ENCODE results near the gene CD109. TPM values are rescaled to one million over a fixed set of nuclear protein-coding genes. Genes with fewer than 3 reads are reported as not detected.
A peak's percentile ranks its signal among the peaks of the same experiment; 100 is the strongest.
"Not testable (repeated sequence)": the region's sequence is repeated elsewhere in the genome, so short reads cannot be mapped to it uniquely, and the experiment has no call there.

CD109 gene
- total and polyA plus RNA-seq, 10 donors: 0.17 to 6.9 (median 3.8) TPM

DNA sequence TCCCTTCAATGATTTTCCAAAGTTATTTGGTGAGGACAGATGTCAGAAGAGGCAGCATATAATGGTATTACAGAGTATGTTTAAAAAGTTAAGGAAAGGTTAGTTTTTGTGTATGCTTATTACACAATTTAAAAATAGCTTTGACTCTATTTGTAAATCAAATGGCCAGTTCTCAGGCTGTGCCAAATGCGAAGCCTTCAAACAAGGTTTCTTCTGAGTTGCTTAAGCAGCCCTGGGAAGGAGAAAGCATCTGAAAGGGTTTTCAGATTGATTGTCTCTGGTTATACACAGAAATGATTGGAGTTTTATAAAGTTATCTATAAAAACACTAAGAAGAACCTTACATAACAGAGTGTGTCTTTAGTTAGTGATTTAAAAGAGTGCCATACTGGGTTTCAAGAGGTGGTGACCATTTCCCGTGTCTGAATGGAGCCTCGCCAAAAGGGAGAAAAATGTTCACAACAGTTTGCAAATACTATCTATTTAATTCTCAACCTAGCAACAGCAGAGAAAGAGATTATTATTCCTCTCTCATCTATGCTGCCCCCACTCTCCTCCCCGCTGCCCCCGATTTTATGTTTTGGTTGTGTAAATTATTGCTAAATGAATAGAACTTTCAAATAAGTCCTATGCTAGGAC is 16.7 kb downstream of the CD109 start:
- H3K27me3 ChIP-seq (replicated peaks in 1 of 7): no peaks in the 10 kb centered on the region
- H3K4me1 ChIP-seq: peaks cover 0 to 15% (median 0%) of the 10 kb centered on the region in 6 donors
- TF ChIP-seq, protein P1, sequence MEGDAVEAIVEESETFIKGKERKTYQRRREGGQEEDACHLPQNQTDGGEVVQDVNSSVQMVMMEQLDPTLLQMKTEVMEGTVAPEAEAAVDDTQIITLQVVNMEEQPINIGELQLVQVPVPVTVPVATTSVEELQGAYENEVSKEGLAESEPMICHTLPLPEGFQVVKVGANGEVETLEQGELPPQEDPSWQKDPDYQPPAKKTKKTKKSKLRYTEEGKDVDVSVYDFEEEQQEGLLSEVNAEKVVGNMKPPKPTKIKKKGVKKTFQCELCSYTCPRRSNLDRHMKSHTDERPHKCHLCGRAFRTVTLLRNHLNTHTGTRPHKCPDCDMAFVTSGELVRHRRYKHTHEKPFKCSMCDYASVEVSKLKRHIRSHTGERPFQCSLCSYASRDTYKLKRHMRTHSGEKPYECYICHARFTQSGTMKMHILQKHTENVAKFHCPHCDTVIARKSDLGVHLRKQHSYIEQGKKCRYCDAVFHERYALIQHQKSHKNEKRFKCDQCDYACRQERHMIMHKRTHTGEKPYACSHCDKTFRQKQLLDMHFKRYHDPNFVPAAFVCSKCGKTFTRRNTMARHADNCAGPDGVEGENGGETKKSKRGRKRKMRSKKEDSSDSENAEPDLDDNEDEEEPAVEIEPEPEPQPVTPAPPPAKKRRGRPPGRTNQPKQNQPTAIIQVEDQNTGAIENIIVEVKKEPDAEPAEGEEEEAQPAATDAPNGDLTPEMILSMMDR (IDR thresholded peaks at IDR 0.05 in 8 of 11, conservative IDR thresholded peaks at IDR 0.05 in 3 of 11): no peak
- TF ChIP-seq POLR2A (IDR thresholded peaks at IDR 0.05) (no peak), POLR2AphosphoS5 (IDR thresholded peaks at IDR 0.05) (no peak)
- H3K9me3 ChIP-seq: no peaks in the 10 kb centered on the region
- WGBS, 5 donors: 82 to 93% (median 90%) methylated on average over 5 of the region's 5 CpGs
- H3K4me3 ChIP-seq: no peak overlapping the region
- intact Hi-C loops (cut with DNase I; ENCODE audit: low total_unique reads): no loop called here
- H3K36me3 ChIP-seq: no peaks in the 10 kb centered on the region
- no peak overlapping the region for H3K27ac ChIP-seq
- DNase-seq: no peak

DNA sequence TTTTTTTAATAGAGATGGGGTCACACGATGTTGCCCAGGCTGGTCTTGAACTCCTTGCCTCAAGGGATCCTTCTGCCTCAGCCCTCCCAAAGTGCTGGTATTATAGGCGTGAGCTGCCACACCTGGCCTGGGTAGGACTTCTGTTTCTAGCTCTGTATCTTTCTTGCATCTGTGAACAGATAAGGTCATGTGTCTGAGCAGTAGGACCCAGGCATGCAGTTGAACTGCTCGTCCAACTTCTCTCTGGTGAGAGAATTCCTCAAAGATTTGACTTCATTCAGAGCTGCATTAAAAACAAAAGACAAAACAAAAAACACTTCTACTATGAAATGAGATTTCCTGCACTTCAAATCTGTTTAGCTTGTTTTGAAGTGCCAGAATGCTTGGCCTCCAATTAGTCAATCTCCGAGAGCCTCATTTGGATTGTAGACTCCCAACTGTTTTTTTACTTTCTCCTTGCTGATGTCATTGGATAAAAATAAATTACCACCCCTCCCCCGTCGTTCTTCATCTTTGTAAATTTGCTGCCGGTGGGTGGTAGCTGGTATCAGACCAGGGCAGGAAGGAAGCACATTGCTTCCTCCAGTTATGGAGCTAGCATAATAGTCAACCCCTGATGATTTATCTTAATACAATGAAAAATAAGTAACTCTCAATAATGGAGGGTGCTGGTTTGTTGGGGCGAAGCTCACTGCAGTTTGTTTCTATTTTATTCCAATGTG is 17.6 kb downstream of the CD109 start:
- H3K36me3 ChIP-seq: no peaks in the 10 kb centered on the region
- no peaks in the 10 kb centered on the region for H3K9me3 ChIP-seq
- DNase-seq: no peak
- no peak overlapping the region for H3K4me3 ChIP-seq
- 22 to 37% (median 26%) methylated on average over 8 of the region's 8 CpGs for WGBS, 5 donors
- intact Hi-C loops (cut with DNase I; ENCODE audit: low total_unique reads): no loop called here
- H3K4me1 ChIP-seq: peaks cover 0 to 15% (median 0%) of the 10 kb centered on the region in 6 donors
- no peak for TF ChIP-seq POLR2A (IDR thresholded peaks at IDR 0.05)
- no peak for TF ChIP-seq POLR2AphosphoS5 (IDR thresholded peaks at IDR 0.05)
- TF ChIP-seq, protein P1 (IDR thresholded peaks at IDR 0.05 in 8 of 11, conservative IDR thresholded peaks at IDR 0.05 in 3 of 11): no peak
- no peaks in the 10 kb centered on the region for H3K27me3 ChIP-seq (replicated peaks in 1 of 7)
- peak overlapping the region in 6 of 8 donors; percentile 33 to 58 (median 45) for H3K27ac ChIP-seq

- H3K27ac ChIP-seq; H3K36me3 ChIP-seq; H3K27me3 ChIP-seq (replicated peaks in 1 of 7); DNase-seq; H3K9me3 ChIP-seq; intact Hi-C loops (cut with DNase I; ENCODE audit: low total_unique reads); H3K4me3 ChIP-seq: not testable (repeated sequence)
- H3K4me1 ChIP-seq: peaks cover 0 to 15% (median 0%) of the 10 kb centered on the region in 6 donors
- 84 to 93% (median 91%) methylated on average over 5 of the region's 5 CpGs for WGBS, 5 donors
Measured at GRCh38 chr6:73715111-73715508, 19.1 kb downstream of the CD109 start.

DNA sequence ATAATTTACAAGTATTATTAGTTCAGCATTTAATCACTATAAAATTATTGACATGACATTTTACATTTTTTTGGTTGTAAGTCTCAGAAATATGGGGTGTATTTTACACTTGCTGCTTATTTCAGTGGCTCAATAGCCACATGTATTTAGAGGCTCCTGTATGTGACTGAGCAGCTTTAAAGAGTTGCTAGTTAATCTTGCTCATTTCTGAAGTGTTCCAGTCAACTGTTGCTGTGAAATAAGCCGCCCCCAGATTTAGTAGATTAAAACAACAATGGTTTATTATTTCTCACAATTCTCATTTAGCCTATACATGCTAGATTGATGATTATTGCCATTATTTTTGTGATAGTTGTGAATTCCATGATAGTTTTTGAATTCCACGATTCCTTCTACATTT is 23.0 kb downstream of the CD109 start:
- intact Hi-C loops (cut with DNase I; ENCODE audit: low total_unique reads): no loop called here
- TF ChIP-seq POLR2A (IDR thresholded peaks at IDR 0.05) (no peak), POLR2AphosphoS5 (IDR thresholded peaks at IDR 0.05) (no peak)
- TF ChIP-seq, protein P1 (IDR thresholded peaks at IDR 0.05 in 8 of 11, conservative IDR thresholded peaks at IDR 0.05 in 3 of 11): no peak

More for the DNA sequence above, 23.0 kb downstream of the CD109 start:
- no peak overlapping the region for H3K27ac ChIP-seq
- DNase-seq: no peak
- WGBS, 5 donors: 82 to 89% (median 87%) methylated on average over 2 of the region's 2 CpGs
- no peaks in the 10 kb centered on the region for H3K9me3 ChIP-seq
- H3K4me3 ChIP-seq: no peak overlapping the region
- H3K27me3 ChIP-seq (replicated peaks in 1 of 7): no peaks in the 10 kb centered on the region
- peaks cover 0 to 4% (median 0%) of the 10 kb centered on the region in 6 donors for H3K4me1 ChIP-seq
- no peaks in the 10 kb centered on the region for H3K36me3 ChIP-seq
